H1 (cell line): Measurements from ENCODE around the gene JAG1.

Experiments used
- CREB1 ChIP-seq: IDR thresholded peaks from 2 replicates; pipeline ENCODE4 v1.6.1; 2012; ENCODE audit warnings: inconsistent platforms
- EZH2 ChIP-seq: fragments of 200-600 bp; sonication (generic); IDR thresholded peaks from 2 replicates; pipeline ENCODE4 v1.7.1; 2012; ENCODE audit warnings: low read depth, mild to moderate bottlenecking, moderate library complexity, low read length, inconsistent platforms; ENCODE audit not compliant: severe bottlenecking
- GABPA ChIP-seq: IDR thresholded peaks from 2 replicates; pipeline ENCODE4 v1.6.1; 2011; ENCODE audit warnings: mild to moderate bottlenecking, low read length, moderate library complexity, borderline replicate concordance; ENCODE audit not compliant: insufficient read depth
- HDAC2 ChIP-seq, 2 experiments: fragments of 300-600 bp in 1 of 2; sonication (generic) in 1 of 2; IDR thresholded peaks; 2 replicates each; pipeline ENCODE4 v1.6.1; 2011 to 2012; ENCODE audit warnings: low read depth in 2 of 2, low read length in 2 of 2, mild to moderate bottlenecking in 2 of 2, moderate library complexity in 2 of 2, borderline replicate concordance in 1 of 2, inconsistent platforms in 1 of 2
- HDAC6 ChIP-seq: IDR thresholded peaks from one replicate; pipeline ENCODE4 v1.7.1; 2012; ENCODE audit warnings: low read depth, mild to moderate bottlenecking, inconsistent platforms, low read length, moderate library complexity
- JUND ChIP-seq: IDR thresholded peaks from 2 replicates; pipeline ENCODE4 v1.6.1; 2011; ENCODE audit warnings: mild to moderate bottlenecking, improper control_type of control experiment, low read length
- PHF8 ChIP-seq: fragments of 200-600 bp; sonication (generic); conservative IDR thresholded peaks from 2 replicates; pipeline ENCODE4 v1.7.1; 2012; ENCODE audit warnings: low read depth, mild to moderate bottlenecking, inconsistent platforms, low read length, moderate library complexity
- POLR2A ChIP-seq, 2 experiments: IDR thresholded peaks; 1 replicate in 1 of 2; 2 replicates in 1 of 2; pipeline ENCODE4 v1.6.1; 2011; ENCODE audit warnings: low read depth in 2 of 2, low read length in 2 of 2, mild to moderate bottlenecking in 2 of 2; ENCODE audit errors: control extremely low read depth in 1 of 2
- SIN3A ChIP-seq, 2 experiments: IDR thresholded peaks in 1 of 2; conservative IDR thresholded peaks in 1 of 2; 2 replicates each; pipeline ENCODE4 v1.6.1; 2011 to 2012; ENCODE audit warnings: low read length in 2 of 2, improper control_type of control experiment in 1 of 2, low read depth in 1 of 2, mild to moderate bottlenecking in 1 of 2
- SP2 ChIP-seq: IDR thresholded peaks from 2 replicates; pipeline ENCODE4 v1.6.1; 2012; ENCODE audit warnings: mild to moderate bottlenecking, low read length, inconsistent platforms
- TF ChIP-seq, protein P1 (sequence below), 3 experiments: IDR thresholded peaks; 1 replicate in 2 of 3; 2 replicates in 1 of 3; pipeline versions ENCODE4 v1.5.1 to v1.6.1; 2011; ENCODE audit warnings: low read length in 3 of 3, mild to moderate bottlenecking in 3 of 3, inconsistent platforms in 2 of 3, low read depth in 1 of 3, moderate library complexity in 1 of 3; ENCODE audit not compliant: insufficient read depth in 1 of 3; ENCODE audit errors: control extremely low read depth in 1 of 3

DNA sequence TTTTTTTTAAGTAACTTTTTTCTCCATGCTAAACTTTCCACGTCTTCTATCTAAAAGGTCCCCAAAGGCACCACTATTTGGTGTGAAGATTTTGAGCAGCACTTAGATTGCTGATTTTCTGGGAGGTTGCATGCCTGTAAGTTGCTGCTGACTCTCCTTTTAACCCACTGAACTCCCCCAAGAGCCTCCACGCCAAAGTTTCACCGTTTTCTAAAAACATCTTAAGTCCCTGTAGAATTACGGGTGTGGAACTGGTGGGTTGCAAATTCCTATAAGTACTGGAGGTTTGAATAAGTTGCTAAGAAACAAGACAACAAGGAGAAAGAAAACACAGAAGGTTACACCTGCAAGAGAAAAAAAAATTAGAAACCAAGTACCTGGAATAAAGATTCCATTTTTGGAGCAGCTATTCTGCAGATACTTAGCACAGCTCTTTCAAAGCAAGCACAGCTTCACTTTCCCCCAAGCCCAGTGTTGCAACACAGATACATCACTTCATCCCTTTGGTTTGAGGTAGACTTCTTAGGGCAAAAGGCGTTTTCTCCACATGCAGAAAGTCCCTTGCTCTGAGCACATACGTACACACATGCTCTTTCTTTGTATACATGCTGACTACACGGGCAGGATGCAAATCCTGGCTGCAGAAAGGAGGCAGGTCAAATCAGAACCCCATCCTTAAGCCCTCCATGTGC lies 5.0 kb downstream of the JAG1 start:
- TF ChIP-seq, protein P1, sequence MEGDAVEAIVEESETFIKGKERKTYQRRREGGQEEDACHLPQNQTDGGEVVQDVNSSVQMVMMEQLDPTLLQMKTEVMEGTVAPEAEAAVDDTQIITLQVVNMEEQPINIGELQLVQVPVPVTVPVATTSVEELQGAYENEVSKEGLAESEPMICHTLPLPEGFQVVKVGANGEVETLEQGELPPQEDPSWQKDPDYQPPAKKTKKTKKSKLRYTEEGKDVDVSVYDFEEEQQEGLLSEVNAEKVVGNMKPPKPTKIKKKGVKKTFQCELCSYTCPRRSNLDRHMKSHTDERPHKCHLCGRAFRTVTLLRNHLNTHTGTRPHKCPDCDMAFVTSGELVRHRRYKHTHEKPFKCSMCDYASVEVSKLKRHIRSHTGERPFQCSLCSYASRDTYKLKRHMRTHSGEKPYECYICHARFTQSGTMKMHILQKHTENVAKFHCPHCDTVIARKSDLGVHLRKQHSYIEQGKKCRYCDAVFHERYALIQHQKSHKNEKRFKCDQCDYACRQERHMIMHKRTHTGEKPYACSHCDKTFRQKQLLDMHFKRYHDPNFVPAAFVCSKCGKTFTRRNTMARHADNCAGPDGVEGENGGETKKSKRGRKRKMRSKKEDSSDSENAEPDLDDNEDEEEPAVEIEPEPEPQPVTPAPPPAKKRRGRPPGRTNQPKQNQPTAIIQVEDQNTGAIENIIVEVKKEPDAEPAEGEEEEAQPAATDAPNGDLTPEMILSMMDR (IDR thresholded peaks at IDR 0.05; ENCODE audit: control extremely low read depth in 1 of 3, insufficient read depth in 1 of 3, low read depth in 1 of 3, low read length in 3 of 3): no peak
- TF ChIP-seq POLR2A (IDR thresholded peaks at IDR 0.05; ENCODE audit: control extremely low read depth in 1 of 2, low read depth in 2 of 2, low read length in 2 of 2) (no peak), HDAC2 (IDR thresholded peaks at IDR 0.05; ENCODE audit: borderline replicate concordance in 1 of 2, low read depth in 2 of 2, low read length in 2 of 2) (no peak), SP2 (no peak), PHF8 (no peak), HDAC6 (no peak), SIN3A (conservative IDR thresholded peaks at IDR 0.05 in 1 of 2, IDR thresholded peaks at IDR 0.05 in 1 of 2; ENCODE audit: low read depth in 1 of 2, low read length in 2 of 2) (no peak), JUND (no peak), CREB1 (no peak), GABPA (no peak), EZH2 (no peak)
